Kidney epithelial cell (primary cell): Measurements from ENCODE around the gene IBA57. TPM values are rescaled to one million over a fixed set of nuclear protein-coding genes. Genes with fewer than 3 reads are reported as not detected.
"Not testable (repeated sequence)": the region's sequence is repeated elsewhere in the genome, so short reads cannot be mapped to it uniquely, and the experiment has no call there.

Experiments
- DNase-seq: peaks from one replicate; pipeline ENCODE4 v3.0.0-alpha.2; 2010; ENCODE audit warnings: low read depth
- H3K27me3 ChIP-seq: 2 replicates; pipeline ENCODE4 v1.6.0; 2011; ENCODE audit warnings: low read length; ENCODE audit not compliant: control insufficient read depth, insufficient read depth
- H3K36me3 ChIP-seq: 2 replicates; pipeline ENCODE4 v1.5.1; 2011; ENCODE audit warnings: low read length; ENCODE audit not compliant: control insufficient read depth, insufficient read depth
- H3K4me3 ChIP-seq: 2 replicates; pipeline ENCODE4 v1.5.1; 2011; ENCODE audit warnings: low read depth, mild to moderate bottlenecking, control low read depth, low read length
- total RNA-seq: library from RNA; depleted of rRNA; stranded (reverse); fragments of >200 nt; gene quantifications from 2 replicates; pipeline ENCODE4 v1.2.3, GENCODE V29; 2015
- TF ChIP-seq, protein P1 (sequence below): IDR thresholded peaks from 2 replicates; pipeline ENCODE4 v1.5.1; 2011; ENCODE audit warnings: mild to moderate bottlenecking, moderate library complexity, low read length, control low read depth, inconsistent platforms; ENCODE audit not compliant: insufficient read depth, poor library complexity, severe bottlenecking

The IBA57 gene
- total RNA-seq, 1 donor from 2014 or later: 7.1 TPM

DNA sequence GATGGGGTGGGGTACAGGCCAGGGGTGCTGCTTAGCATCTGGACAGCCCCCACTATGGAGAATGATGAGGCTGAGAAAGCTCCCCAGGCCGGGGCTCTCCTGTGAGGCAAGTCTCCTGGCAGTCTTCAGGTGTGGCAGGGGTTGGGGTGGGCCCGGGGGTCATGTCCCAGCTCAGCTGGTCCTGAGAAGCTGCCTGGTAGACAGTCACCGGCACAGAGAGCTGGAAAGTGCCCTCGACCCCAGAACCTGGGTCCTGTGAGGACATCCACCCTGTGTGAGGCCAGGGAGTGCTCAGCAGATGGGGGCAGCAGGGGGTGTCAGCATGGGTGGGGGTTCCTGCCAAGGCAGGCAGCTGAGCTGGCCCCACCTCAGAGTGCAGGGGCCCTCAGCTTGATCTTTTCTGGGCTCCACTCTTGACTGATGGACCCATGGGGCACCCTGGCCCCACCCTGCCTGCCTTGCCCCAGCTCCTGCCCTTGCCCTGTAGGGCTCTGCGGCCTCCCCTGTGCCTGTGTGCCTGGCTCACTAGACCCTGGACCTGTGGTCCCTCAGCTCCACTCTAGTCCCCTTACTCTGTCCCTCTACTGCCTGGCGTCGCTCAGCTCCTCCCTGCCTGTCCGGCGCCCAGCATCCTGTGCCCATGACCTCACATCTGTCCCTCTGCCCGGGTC is 5.8 kb downstream of the IBA57 start:
- TF ChIP-seq, protein P1, sequence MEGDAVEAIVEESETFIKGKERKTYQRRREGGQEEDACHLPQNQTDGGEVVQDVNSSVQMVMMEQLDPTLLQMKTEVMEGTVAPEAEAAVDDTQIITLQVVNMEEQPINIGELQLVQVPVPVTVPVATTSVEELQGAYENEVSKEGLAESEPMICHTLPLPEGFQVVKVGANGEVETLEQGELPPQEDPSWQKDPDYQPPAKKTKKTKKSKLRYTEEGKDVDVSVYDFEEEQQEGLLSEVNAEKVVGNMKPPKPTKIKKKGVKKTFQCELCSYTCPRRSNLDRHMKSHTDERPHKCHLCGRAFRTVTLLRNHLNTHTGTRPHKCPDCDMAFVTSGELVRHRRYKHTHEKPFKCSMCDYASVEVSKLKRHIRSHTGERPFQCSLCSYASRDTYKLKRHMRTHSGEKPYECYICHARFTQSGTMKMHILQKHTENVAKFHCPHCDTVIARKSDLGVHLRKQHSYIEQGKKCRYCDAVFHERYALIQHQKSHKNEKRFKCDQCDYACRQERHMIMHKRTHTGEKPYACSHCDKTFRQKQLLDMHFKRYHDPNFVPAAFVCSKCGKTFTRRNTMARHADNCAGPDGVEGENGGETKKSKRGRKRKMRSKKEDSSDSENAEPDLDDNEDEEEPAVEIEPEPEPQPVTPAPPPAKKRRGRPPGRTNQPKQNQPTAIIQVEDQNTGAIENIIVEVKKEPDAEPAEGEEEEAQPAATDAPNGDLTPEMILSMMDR: no peak
- Histone ChIP-seq H3K4me3 (no peak overlapping the region), H3K36me3 (no peaks in the 10 kb centered on the region), H3K27me3 (no peaks in the 10 kb centered on the region)
- DNase-seq: no peak

DNA sequence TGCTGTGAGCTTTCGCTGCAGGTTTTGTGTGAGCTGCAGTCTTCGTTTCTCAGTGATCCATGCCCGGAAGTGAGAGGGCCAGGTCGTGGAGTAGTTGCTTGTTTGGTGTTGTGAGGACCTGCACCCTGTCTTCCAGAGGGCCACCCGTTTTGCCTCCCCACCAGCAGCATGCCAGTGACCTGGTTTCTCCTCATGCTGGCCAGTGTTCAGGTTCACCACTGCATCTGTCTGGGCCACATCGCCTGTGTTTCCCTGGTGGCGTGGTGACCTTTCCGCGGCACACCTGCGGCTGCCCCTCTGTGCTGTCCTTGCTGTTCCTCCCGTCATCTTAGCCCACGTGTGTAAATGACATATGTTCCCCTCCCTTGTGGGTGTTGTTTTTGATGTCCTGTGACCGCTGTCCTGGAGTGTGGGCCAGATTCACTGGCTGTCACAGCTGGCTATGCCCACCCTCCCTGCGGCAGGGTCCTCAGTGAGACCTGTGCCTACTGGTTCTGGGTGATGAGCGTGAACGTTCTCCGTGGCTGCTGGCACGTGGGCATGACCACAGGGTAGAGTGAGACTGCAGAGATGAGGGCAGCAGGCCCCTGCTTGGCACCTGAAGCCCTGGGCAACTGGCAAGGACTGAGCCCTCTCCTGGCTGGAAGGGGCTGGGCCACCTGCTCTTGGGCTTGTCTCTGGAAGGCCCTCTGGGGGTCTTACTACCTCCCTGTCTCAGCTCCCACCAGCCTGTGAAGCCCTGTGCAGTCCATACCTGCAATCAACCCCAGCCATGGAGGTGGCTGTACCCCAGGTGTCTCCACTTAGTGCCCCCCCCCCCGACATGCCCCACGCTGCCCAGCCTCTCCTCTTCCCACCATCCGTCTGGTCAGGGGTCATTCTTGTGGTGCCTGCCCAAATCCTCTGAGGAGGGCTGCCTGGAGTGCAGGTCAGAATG is 7.3 kb downstream of the IBA57 start:
- DNase-seq: no peak
- no peaks in the 10 kb centered on the region for H3K36me3 ChIP-seq
- TF ChIP-seq, protein P1: no peak
- no peaks in the 10 kb centered on the region for H3K27me3 ChIP-seq
- no peak overlapping the region for H3K4me3 ChIP-seq

DNA sequence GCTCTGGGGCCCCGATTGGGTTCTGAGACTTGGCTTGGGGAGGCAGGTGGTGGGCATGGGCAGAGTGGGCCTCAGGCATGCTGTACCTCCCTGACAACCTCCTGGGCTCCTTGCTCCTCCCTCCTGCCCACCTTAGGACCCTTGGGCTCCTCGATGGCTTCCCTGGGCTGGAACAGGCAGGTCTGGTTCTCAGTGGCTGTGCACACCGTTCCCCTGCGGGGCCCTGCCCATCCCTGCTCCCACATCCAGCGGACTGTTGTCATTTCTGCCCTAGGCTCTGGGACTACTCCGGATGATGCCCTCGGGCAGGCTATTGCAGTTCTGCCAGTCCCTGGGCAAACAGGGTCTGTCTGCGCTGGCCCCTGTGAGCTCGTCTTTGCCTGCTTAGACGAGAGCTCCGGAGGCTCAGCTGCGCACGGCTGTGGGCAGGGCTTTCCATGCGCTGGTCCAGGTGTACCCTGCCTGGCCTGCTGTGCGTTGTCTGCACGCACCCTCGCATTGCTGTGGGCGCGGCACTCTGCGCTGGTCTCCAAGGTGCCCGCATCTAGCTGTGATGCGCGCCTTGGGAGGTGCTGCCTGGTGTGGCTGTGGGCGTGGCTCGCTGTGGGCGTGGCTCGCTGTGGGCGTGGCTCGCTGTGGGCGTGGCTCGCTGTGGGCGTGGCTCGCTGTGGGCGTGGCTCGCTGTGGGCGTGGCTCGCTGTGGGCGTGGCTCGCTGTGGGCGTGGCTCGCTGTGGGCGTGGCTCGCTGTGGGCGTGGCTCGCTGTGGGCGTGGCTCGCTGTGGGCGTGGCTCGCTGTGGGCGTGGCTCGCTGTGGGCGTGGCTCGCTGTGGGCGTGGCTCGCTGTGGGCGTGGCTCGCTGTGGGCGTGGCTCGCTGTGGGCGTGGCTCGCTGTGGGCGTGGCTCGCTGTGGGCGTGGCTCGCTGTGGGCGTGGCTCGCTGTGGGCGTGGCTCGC is 8.2 kb downstream of the IBA57 start:
- H3K27me3 ChIP-seq, H3K36me3 ChIP-seq, DNase-seq, H3K4me3 ChIP-seq: not testable (repeated sequence)

DNA sequence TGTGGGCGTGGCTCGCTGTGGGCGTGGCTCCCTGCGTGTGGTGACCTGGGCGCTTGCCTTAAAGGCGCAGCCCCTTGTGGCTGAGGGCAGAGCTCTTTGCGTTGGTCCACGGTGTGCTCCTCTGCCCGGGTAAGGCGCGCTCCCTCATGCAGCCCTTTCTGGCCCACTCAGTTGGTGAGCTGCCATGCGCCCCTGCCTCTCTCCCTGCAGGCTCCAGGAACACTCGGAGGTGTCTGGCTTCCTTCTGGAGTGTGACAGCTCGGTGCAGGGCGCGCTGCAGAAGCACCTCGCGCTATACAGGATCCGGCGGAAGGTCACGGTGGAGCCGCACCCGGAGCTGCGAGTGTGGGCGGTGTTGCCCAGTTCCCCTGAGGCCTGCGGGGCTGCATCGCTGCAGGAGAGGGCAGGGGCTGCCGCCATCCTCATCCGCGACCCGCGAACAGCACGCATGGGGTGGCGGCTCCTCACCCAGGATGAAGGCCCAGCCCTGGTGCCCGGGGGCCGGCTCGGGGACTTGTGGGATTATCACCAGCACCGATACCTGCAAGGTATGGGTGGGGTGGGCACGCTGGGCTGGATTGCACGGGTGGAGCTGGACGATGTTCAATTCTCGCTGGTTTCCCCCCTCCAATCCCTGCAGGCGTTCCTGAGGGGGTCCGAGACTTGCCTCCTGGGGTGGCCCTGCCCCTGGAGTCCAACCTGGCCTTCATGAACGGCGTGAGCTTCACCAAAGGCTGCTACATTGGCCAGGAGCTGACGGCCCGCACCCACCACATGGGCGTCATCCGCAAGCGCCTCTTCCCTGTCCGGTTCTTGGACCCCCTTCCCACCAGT is 9.1 kb downstream of the IBA57 start:
- Histone ChIP-seq H3K36me3 (no peaks in the 10 kb centered on the region), H3K27me3 (no peaks in the 10 kb centered on the region), H3K4me3 (no peak overlapping the region)
- TF ChIP-seq, protein P1: no peak
- no peak for DNase-seq

DNA sequence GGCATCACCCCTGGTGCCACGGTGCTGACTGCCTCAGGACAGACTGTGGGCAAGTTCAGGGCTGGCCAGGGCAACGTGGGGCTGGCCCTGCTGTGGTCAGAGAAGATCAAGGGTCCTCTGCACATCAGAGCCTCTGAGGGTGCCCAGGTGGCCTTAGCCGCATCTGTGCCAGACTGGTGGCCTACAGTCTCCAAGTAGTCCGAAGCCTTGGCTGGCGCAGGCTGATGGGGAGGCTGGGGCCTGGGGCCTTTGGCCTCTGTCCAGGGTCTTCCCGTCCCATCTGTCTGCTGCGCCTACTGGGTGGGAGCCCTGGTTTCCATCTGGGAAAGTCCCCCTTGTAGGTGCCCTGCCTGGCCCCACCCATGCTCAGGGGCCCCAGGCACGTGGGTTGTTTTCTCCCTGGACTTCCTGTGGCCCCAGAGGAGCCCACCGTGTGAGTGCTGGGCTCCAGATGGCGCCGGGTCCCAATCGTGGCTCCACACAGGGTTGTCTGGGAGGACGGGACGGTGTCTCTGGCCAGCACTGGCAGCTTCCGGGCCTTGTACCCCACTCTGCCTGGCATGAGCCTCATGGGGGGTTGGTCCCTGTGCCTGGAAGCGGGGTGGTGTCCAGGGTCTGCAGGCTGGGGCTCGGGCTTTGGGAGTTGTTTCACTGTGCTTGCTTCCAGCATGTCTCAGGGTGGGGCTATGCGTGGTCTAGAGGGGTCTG is 9.9 kb downstream of the IBA57 start:
- no peaks in the 10 kb centered on the region for H3K27me3 ChIP-seq
- TF ChIP-seq, protein P1: no peak
- DNase-seq: no peak
- no peak overlapping the region for H3K4me3 ChIP-seq
- H3K36me3 ChIP-seq: no peaks in the 10 kb centered on the region
